Measurements from ENCODE around the gene TMEM119.

TMEM119 gene

DNA sequence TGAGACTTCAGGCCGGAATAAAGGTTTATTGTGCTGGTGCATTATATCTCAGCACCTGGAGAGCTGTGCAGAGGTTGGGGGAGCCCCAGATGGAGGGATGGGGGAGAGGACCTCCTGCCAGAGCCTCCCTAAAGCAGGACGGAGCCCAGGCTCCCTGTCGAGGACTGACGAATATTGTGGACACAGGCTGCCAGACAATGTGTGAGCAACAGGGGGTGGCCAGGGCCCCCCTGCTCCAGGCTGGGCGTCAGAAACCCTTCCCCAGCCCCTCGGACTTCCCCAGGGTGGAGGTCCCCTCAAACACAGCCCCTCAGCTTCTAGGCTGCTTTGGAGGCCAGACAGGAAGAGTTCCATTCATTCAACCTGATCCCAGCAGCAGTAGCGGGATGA lies 8.0 kb downstream of the TMEM119 start:
- H3K4me3 ChIP-seq (replicated peaks; ENCODE audit: insufficient read depth, low read length): no peak overlapping the region
- no peak for DNase-seq (ENCODE audit: low read depth in 1 of 2, low spot score in 1 of 2)
- H3K27ac ChIP-seq (replicated peaks): no peak overlapping the region
- no peaks in the 10 kb centered on the region for H3K27me3 ChIP-seq (ENCODE audit: insufficient read depth, poor library complexity, severe bottlenecking)
- no peak for TF ChIP-seq GABPA (IDR thresholded peaks at IDR 0.05; ENCODE audit: low read depth)
- TF ChIP-seq, protein P1, sequence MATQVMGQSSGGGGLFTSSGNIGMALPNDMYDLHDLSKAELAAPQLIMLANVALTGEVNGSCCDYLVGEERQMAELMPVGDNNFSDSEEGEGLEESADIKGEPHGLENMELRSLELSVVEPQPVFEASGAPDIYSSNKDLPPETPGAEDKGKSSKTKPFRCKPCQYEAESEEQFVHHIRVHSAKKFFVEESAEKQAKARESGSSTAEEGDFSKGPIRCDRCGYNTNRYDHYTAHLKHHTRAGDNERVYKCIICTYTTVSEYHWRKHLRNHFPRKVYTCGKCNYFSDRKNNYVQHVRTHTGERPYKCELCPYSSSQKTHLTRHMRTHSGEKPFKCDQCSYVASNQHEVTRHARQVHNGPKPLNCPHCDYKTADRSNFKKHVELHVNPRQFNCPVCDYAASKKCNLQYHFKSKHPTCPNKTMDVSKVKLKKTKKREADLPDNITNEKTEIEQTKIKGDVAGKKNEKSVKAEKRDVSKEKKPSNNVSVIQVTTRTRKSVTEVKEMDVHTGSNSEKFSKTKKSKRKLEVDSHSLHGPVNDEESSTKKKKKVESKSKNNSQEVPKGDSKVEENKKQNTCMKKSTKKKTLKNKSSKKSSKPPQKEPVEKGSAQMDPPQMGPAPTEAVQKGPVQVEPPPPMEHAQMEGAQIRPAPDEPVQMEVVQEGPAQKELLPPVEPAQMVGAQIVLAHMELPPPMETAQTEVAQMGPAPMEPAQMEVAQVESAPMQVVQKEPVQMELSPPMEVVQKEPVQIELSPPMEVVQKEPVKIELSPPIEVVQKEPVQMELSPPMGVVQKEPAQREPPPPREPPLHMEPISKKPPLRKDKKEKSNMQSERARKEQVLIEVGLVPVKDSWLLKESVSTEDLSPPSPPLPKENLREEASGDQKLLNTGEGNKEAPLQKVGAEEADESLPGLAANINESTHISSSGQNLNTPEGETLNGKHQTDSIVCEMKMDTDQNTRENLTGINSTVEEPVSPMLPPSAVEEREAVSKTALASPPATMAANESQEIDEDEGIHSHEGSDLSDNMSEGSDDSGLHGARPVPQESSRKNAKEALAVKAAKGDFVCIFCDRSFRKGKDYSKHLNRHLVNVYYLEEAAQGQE (IDR thresholded peaks at IDR 0.05; ENCODE audit: insufficient replicate concordance, low read depth): no peak
- TF ChIP-seq SPI1 (IDR thresholded peaks at IDR 0.05; ENCODE audit: borderline replicate concordance, low read depth): no peak
- no peak for TF ChIP-seq POLR2AphosphoS5 (IDR thresholded peaks at IDR 0.05; ENCODE audit: low read depth)
- TF ChIP-seq, protein P2, sequence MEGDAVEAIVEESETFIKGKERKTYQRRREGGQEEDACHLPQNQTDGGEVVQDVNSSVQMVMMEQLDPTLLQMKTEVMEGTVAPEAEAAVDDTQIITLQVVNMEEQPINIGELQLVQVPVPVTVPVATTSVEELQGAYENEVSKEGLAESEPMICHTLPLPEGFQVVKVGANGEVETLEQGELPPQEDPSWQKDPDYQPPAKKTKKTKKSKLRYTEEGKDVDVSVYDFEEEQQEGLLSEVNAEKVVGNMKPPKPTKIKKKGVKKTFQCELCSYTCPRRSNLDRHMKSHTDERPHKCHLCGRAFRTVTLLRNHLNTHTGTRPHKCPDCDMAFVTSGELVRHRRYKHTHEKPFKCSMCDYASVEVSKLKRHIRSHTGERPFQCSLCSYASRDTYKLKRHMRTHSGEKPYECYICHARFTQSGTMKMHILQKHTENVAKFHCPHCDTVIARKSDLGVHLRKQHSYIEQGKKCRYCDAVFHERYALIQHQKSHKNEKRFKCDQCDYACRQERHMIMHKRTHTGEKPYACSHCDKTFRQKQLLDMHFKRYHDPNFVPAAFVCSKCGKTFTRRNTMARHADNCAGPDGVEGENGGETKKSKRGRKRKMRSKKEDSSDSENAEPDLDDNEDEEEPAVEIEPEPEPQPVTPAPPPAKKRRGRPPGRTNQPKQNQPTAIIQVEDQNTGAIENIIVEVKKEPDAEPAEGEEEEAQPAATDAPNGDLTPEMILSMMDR (IDR thresholded peaks at IDR 0.05; ENCODE audit: insufficient read depth, low read length): no peak

DNA sequence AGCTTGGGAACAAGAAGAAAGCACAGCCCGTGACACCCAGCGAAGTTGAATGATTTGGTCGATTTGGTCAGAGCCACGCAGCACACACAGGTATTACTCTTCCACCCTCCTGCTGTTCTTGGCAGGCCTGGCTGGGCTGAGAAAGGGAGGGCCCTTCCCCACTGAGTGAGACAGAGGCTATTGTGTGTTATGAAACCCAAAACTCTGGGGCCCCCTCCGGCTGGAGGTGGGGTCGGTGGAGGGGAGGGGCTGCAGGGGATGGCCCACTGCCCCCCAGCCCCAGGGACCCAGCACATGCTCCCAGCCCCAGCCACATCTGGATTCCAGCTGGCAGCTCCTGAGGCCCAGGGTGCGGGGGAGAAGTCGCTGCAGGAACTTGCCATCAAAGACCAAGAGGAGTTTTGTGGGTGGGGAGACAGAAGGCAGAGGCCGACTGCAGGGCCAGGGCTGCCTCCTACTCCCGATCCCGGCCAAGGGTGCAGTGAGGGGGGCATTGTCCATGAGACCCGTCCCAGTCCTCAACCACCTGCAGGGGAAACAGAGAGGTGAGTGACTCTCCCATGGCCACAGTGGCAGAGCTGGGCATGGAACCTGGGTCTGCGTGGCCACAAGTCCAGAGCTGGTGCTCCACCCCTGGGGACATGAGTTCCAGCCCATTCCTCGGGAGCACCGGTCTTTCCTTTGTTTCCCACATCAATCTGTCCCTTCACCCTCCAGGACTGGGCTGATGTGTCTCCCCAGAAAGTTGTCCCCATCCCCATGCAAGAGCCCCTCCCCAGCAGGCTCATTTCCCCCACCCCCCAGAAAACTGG lies 8.7 kb downstream of the TMEM119 start:
- DNase-seq (ENCODE audit: low read depth in 1 of 2, low spot score in 1 of 2): no peak
- no peak overlapping the region for H3K27ac ChIP-seq (replicated peaks)
- no peaks in the 10 kb centered on the region for H3K27me3 ChIP-seq (ENCODE audit: insufficient read depth, poor library complexity, severe bottlenecking)
- no peak for TF ChIP-seq SPI1 (IDR thresholded peaks at IDR 0.05; ENCODE audit: borderline replicate concordance, low read depth)
- no peak for TF ChIP-seq GABPA (IDR thresholded peaks at IDR 0.05; ENCODE audit: low read depth)
- TF ChIP-seq POLR2AphosphoS5 (IDR thresholded peaks at IDR 0.05; ENCODE audit: low read depth): no peak
- TF ChIP-seq, protein P2 (IDR thresholded peaks at IDR 0.05; ENCODE audit: insufficient read depth, low read length): no peak
- TF ChIP-seq, protein P1 (IDR thresholded peaks at IDR 0.05; ENCODE audit: insufficient replicate concordance, low read depth): no peak
- H3K4me3 ChIP-seq (replicated peaks; ENCODE audit: insufficient read depth, low read length): no peak overlapping the region

DNA sequence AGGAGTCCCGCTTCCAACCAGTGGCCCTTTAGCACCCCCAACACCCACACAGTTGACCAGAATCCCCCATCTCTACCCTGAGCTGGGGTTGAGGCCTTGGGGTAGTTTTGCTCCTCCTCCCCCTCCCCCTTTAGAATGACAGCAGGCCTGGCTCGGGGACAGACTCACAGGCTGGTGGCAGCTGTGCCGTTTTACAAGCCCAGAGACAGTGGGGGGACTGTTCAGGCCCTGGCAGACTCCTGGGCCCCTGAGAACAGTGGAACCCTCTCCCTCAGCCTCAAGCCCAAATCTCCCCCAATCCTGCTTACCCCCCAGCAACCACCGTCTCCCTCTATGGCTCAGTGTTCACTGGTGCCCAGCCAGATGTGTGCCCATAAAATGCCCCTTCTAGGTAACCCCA lies 10.1 kb downstream of the TMEM119 start:
- no peak for DNase-seq (ENCODE audit: low read depth in 1 of 2, low spot score in 1 of 2)
- Histone ChIP-seq H3K4me3 (replicated peaks; ENCODE audit: insufficient read depth, low read length) (no peak overlapping the region), H3K27me3 (ENCODE audit: insufficient read depth, poor library complexity, severe bottlenecking) (no peaks in the 10 kb centered on the region), H3K27ac (replicated peaks) (no peak overlapping the region)
- no peak for TF ChIP-seq GABPA (IDR thresholded peaks at IDR 0.05; ENCODE audit: low read depth)
- TF ChIP-seq SPI1 (IDR thresholded peaks at IDR 0.05; ENCODE audit: borderline replicate concordance, low read depth): no peak
- no peak for TF ChIP-seq POLR2AphosphoS5 (IDR thresholded peaks at IDR 0.05; ENCODE audit: low read depth)
- TF ChIP-seq, protein P2 (IDR thresholded peaks at IDR 0.05; ENCODE audit: insufficient read depth, low read length): no peak
- TF ChIP-seq, protein P1 (IDR thresholded peaks at IDR 0.05; ENCODE audit: insufficient replicate concordance, low read depth): no peak
